Esophagus muscularis mucosa (tissue), 4 donors: Measurements from ENCODE around the gene KCNE2.

Experiments used
- EP300 ChIP-seq: sonication (generic); formaldehyde crosslinking; IDR thresholded peaks from one replicate; pipeline ENCODE4 v1.6.1; 2017; ENCODE audit warnings: antibody characterized with exemption
- POLR2A ChIP-seq: fragments of 450-650 bp; IDR thresholded peaks from one replicate; pipeline ENCODE4 v1.6.1; 2017; ENCODE audit warnings: antibody characterized with exemption, moderate library complexity, mild to moderate bottlenecking, low read depth
- POLR2AphosphoS5 ChIP-seq, 2 donors: sonication (generic); formaldehyde crosslinking; IDR thresholded peaks; one replicate each; pipeline ENCODE4 v1.6.1; 2017; ENCODE audit warnings: antibody characterized with exemption in 2 of 2
- TF ChIP-seq, protein P1 (sequence below), 3 experiments: fragments of 200-600 bp in 2 of 3; fragments of 450-650 bp in 1 of 3; sonication (generic) in 2 of 3; IDR thresholded peaks; one replicate each; pipeline ENCODE4 v1.5.1; 2017 to 2019; ENCODE audit warnings: antibody characterized with exemption in 3 of 3, mild to moderate bottlenecking in 2 of 3, moderate library complexity in 1 of 3

DNA sequence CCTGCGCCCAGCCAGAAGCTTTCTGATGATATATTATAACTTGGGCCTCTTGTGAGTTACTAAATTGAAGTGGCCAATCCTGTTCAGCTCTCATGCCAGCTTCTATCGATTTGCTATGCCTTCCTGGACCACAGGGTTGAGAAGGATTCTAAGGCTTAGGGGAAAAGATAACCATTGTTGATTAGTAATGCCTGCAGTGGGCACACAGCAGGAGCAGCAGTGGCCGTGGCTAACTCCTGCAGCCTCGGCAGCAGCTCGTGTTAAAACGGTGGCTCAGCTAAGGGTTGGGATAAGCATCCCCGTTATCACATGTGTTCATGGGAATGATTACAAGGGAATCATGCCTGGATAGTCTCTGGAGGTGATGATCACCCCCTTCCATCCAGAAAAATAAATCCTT, 20.5 kb upstream of the KCNE2 start:
- TF ChIP-seq POLR2A (no peak), EP300 (no peak), POLR2AphosphoS5 (IDR thresholded peaks at IDR 0.05) (no peak)
- TF ChIP-seq, protein P1, sequence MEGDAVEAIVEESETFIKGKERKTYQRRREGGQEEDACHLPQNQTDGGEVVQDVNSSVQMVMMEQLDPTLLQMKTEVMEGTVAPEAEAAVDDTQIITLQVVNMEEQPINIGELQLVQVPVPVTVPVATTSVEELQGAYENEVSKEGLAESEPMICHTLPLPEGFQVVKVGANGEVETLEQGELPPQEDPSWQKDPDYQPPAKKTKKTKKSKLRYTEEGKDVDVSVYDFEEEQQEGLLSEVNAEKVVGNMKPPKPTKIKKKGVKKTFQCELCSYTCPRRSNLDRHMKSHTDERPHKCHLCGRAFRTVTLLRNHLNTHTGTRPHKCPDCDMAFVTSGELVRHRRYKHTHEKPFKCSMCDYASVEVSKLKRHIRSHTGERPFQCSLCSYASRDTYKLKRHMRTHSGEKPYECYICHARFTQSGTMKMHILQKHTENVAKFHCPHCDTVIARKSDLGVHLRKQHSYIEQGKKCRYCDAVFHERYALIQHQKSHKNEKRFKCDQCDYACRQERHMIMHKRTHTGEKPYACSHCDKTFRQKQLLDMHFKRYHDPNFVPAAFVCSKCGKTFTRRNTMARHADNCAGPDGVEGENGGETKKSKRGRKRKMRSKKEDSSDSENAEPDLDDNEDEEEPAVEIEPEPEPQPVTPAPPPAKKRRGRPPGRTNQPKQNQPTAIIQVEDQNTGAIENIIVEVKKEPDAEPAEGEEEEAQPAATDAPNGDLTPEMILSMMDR (IDR thresholded peaks at IDR 0.05) = no peak
